Neural cell (in vitro differentiated cells): ENCODE measurements around the gene HTR1A.

Source experiments
- CTCF ChIP-seq: fragments of 450-650 bp; IDR thresholded peaks from 2 replicates; pipeline ENCODE4 v1.5.1; 2014; ENCODE audit warnings: antibody characterized with exemption, mild to moderate bottlenecking, moderate library complexity; ENCODE audit not compliant: poor library complexity, severe bottlenecking
- EZH2 ChIP-seq: fragments of 200-600, 300-800 bp; shearing (Covaris generic), sonication (generic); IDR thresholded peaks from 2 replicates; pipeline ENCODE4 v1.6.1; 2014; ENCODE audit warnings: antibody characterized with exemption, low read length, borderline replicate concordance, mild to moderate bottlenecking; ENCODE audit not compliant: insufficient read depth, poor library complexity, severe bottlenecking
- POLR2AphosphoS5 ChIP-seq: IDR thresholded peaks from 2 replicates; pipeline ENCODE4 v1.6.1; 2012

GRCh38 chr5:63911871-63912270 is 50.4 kb downstream of the HTR1A start:
- TF ChIP-seq CTCF (no peak), POLR2AphosphoS5 (no peak), EZH2 (no peak)
